IMR-90 (cell line): Measurements from ENCODE around the gene ZNF213. TPM values are rescaled to one million over a fixed set of nuclear protein-coding genes. Genes with fewer than 3 reads are reported as not detected.

Experiments
- ATAC-seq: fragments of 200-7000 bp; cut with Tn5 transposase; 2 replicates; pipeline ENCODE4 v1.9.1; 2020; ENCODE audit warnings: low read depth, mild to moderate bottlenecking, moderate library complexity
- BruUV-seq: library from RNA; stranded (reverse); fragments of 400-500 nt; replicated peaks from 2 replicates; lab custom pipeline; 2021; lab: Mats Ljungman, UMichigan
- CTCF ChIA-PET: fragments of 300-600 bp; formaldehyde crosslinking; extraction: SDS; loops from one replicate; lab custom pipeline; 2021; ENCODE audit warnings: antibody characterized with exemption; lab: Yijun Ruan, JAX
- POLR2A ChIA-PET: fragments of 300-600 bp; sonication (Branson Sonifier 250); formaldehyde crosslinking; loops from one replicate; lab custom pipeline; 2022; ENCODE audit warnings: antibody characterized with exemption; ENCODE audit not compliant: unreplicated experiment; lab: Charles Lee
- DNase-seq: peaks from one replicate; pipeline ENCODE4 v3.0.0; 2013
- H2AFZ ChIP-seq: replicated peaks from 2 replicates; pipeline ENCODE3; 2013; ENCODE audit warnings: low read length, mild to moderate bottlenecking; ENCODE audit not compliant: poor library complexity
- H2AK5ac ChIP-seq: 2 replicates; pipeline ENCODE4 v1.6.1; 2013; ENCODE audit warnings: low read depth, low read length, inconsistent platforms
- H2AK9ac ChIP-seq: replicated peaks from 2 replicates; pipeline ENCODE3; 2013; ENCODE audit warnings: mild to moderate bottlenecking, low read depth, low read length, moderate library complexity; ENCODE audit not compliant: poor library complexity
- H2BK120ac ChIP-seq: 2 replicates; pipeline ENCODE4 v1.6.1; 2013; ENCODE audit warnings: low read depth, low read length, inconsistent platforms
- H2BK15ac ChIP-seq: 3 replicates; pipeline ENCODE4 v1.6.1; 2013; ENCODE audit warnings: low read depth, low read length, inconsistent platforms
- H2BK20ac ChIP-seq: 2 replicates; pipeline ENCODE4 v1.6.1; 2013; ENCODE audit warnings: low read depth, mild to moderate bottlenecking, inconsistent platforms, low read length, moderate library complexity
- H2BK5ac ChIP-seq: 2 replicates; pipeline ENCODE4 v1.6.1; 2013; ENCODE audit warnings: mild to moderate bottlenecking, low read depth, low read length, inconsistent platforms; ENCODE audit not compliant: poor library complexity, severe bottlenecking
- H3K14ac ChIP-seq: replicated peaks from 2 replicates; pipeline ENCODE4 v1.6.1; 2013; ENCODE audit warnings: low read depth, low read length, inconsistent platforms
- H3K18ac ChIP-seq: 2 replicates; pipeline ENCODE4 v1.6.1; 2013; ENCODE audit warnings: low read depth, low read length, control low read depth
- H3K23ac ChIP-seq: 2 replicates; pipeline ENCODE4 v1.6.1; 2013; ENCODE audit warnings: low read depth, low read length, inconsistent platforms
- H3K27ac ChIP-seq: 2 replicates; pipeline ENCODE4 v1.5.1; 2013; ENCODE audit warnings: mild to moderate bottlenecking, control low read depth, low read length; ENCODE audit not compliant: insufficient read depth
- H3K27me3 ChIP-seq: 2 replicates; pipeline ENCODE4 v1.6.1; 2013; ENCODE audit warnings: low read length; ENCODE audit not compliant: control insufficient read depth, insufficient read depth
- H3K36me3 ChIP-seq: 2 replicates; pipeline ENCODE4 v1.6.1; 2013; ENCODE audit warnings: low read length, mixed read lengths; ENCODE audit not compliant: control insufficient read depth, insufficient read depth
- H3K4ac ChIP-seq: 2 replicates; pipeline ENCODE4 v1.6.1; 2013; ENCODE audit warnings: low read depth, low read length, inconsistent platforms
- H3K4me1 ChIP-seq: 2 replicates; pipeline ENCODE4 v1.6.1; 2013; ENCODE audit warnings: low read length, mixed read lengths; ENCODE audit not compliant: control insufficient read depth, insufficient read depth
- H3K4me2 ChIP-seq: 2 replicates; pipeline ENCODE4 v1.6.1; 2013; ENCODE audit warnings: low read depth, mild to moderate bottlenecking, control low read depth, low read length, moderate library complexity
- H3K4me3 ChIP-seq: 2 replicates; pipeline ENCODE4 v1.5.1; 2013; ENCODE audit warnings: low read depth, mild to moderate bottlenecking, control low read depth, low read length, moderate library complexity; ENCODE audit not compliant: insufficient read depth
- H3K56ac ChIP-seq: 2 replicates; pipeline ENCODE4 v1.6.1; 2013; ENCODE audit warnings: low read length, inconsistent platforms; ENCODE audit not compliant: insufficient read depth; ENCODE audit errors: extremely low read depth
- H3K79me1 ChIP-seq, 2 experiments: 2 replicates each; pipeline ENCODE4 v1.6.1; 2013; ENCODE audit warnings: low read length in 2 of 2, inconsistent platforms in 1 of 2, low read depth in 1 of 2
- H3K9ac ChIP-seq: 2 replicates; pipeline ENCODE4 v1.6.1; 2013; ENCODE audit warnings: low read depth, low read length, control low read depth
- H3K9me1 ChIP-seq: 2 replicates; pipeline ENCODE4 v1.6.1; 2013; ENCODE audit warnings: low read length, inconsistent platforms; ENCODE audit not compliant: insufficient read depth
- H3K9me3 ChIP-seq: 2 replicates; pipeline ENCODE4 v1.6.1; 2013; ENCODE audit warnings: low read length; ENCODE audit not compliant: control insufficient read depth, insufficient read depth
- H4K20me1 ChIP-seq: 2 replicates; pipeline ENCODE4 v1.6.1; 2013; ENCODE audit warnings: low read length, inconsistent platforms; ENCODE audit not compliant: insufficient read depth
- H4K5ac ChIP-seq: 2 replicates; pipeline ENCODE4 v1.6.1; 2013; ENCODE audit warnings: mild to moderate bottlenecking, low read depth, low read length, control low read depth
- H4K8ac ChIP-seq, 2 experiments: 2 replicates each; pipeline ENCODE4 v1.6.1; 2013; ENCODE audit warnings: low read depth in 2 of 2, low read length in 2 of 2, control low read depth in 1 of 2, inconsistent platforms in 1 of 2
- H4K91ac ChIP-seq: 2 replicates; pipeline ENCODE4 v1.6.1; 2013; ENCODE audit warnings: low read depth, low read length, inconsistent platforms; ENCODE audit not compliant: insufficient read depth
- BHLHE40 ChIP-seq: fragments of 150-350 bp; IDR thresholded peaks from 2 replicates; pipeline ENCODE4 v1.6.1; 2016; ENCODE audit warnings: mild to moderate bottlenecking, low read depth, low read length
- CEBPB ChIP-seq: IDR thresholded peaks from 2 replicates; pipeline ENCODE4 v1.6.1; 2012; ENCODE audit warnings: low read depth, low read length, improper control_type of control experiment
- CHD1 ChIP-seq: IDR thresholded peaks from 2 replicates; pipeline ENCODE4 v1.6.1; 2012; ENCODE audit warnings: low read depth, low read length, improper control_type of control experiment
- FOS ChIP-seq: fragments of 150-350 bp; IDR thresholded peaks from 2 replicates; pipeline ENCODE4 v1.6.1; 2016; ENCODE audit warnings: low read depth, low read length
- MAFK ChIP-seq: IDR thresholded peaks from 2 replicates; pipeline ENCODE4 v1.6.1; 2012; ENCODE audit warnings: low read depth, low read length, improper control_type of control experiment
- MAZ ChIP-seq: IDR thresholded peaks from 2 replicates; pipeline ENCODE4 v1.6.1; 2012; ENCODE audit warnings: low read depth, mild to moderate bottlenecking, low read length, improper control_type of control experiment, moderate library complexity, borderline replicate concordance
- MXI1 ChIP-seq: IDR thresholded peaks from 2 replicates; pipeline ENCODE4 v1.6.1; 2012; ENCODE audit warnings: low read depth, mild to moderate bottlenecking, low read length, moderate library complexity, borderline replicate concordance
- NFE2L2 ChIP-seq: fragments of 150-350 bp; IDR thresholded peaks from 2 replicates; pipeline ENCODE4 v1.6.1; 2016; ENCODE audit warnings: low read depth, mild to moderate bottlenecking, low read length
- POLR2A ChIP-seq: IDR thresholded peaks from 2 replicates; pipeline ENCODE4 v1.6.1; 2012; ENCODE audit warnings: mild to moderate bottlenecking, low read depth, low read length
- SMC3 ChIP-seq: fragments of 150-350 bp; IDR thresholded peaks from 2 replicates; pipeline ENCODE4 v1.6.1; 2016; ENCODE audit warnings: low read depth, mild to moderate bottlenecking, antibody characterized with exemption, low read length, moderate library complexity
- USF2 ChIP-seq: fragments of 150-350 bp; IDR thresholded peaks from 2 replicates; pipeline ENCODE4 v1.6.1; 2017; ENCODE audit warnings: mild to moderate bottlenecking, antibody characterized with exemption, low read length, low read depth
- WGBS, 2 experiments: methylation state at CpG; one replicate each; pipeline versions ENCODE4 v1.1.5 to v1.1.7; 2013; ENCODE audit warnings: missing lambda C conversion rate in 2 of 2; ENCODE audit not compliant: insufficient read length in 1 of 2; ENCODE audit errors: extremely low coverage in 2 of 2; 5-methylcytosine and 5-hydroxymethylcytosine counted together
- dilution Hi-C: fragments of 300-500 bp; cut with HindIII; formaldehyde crosslinking; loops from one replicate; pipeline ENCODE4 v1.14.3; 2018; ENCODE audit warnings: low sequenced_read_pairs; ENCODE audit not compliant: unreplicated experiment
- in situ Hi-C: fragments of 300-500 bp; cut with MboI; formaldehyde crosslinking; loops from 3 replicates; pipeline ENCODE4 v1.14.3; 2019; ENCODE audit warnings: low sequenced_read_pairs, inconsistent platforms, mixed read lengths
- intact Hi-C: fragments of 100-400 bp; cut with micrococcal nuclease; formaldehyde crosslinking; loops from 2 replicates; pipeline ENCODE4 v1.10.0; 2022
- polyA plus RNA-seq, 3 experiments: library from polyadenylated mRNA; depleted of rRNA; stranded (reverse); fragments of >200 nt; gene quantifications; 2 replicates each; pipeline ENCODE4 v1.2.3, GENCODE V29; 2012; ENCODE audit warnings: low replicate concordance in 1 of 3
- total RNA-seq: library from RNA; depleted of rRNA; stranded (reverse); fragments of >200 nt; gene quantifications from 2 replicates; pipeline ENCODE4 v1.2.3, GENCODE V29; 2012
- TF ChIP-seq, protein P1 (sequence below): fragments of 150-350 bp; IDR thresholded peaks from 2 replicates; pipeline ENCODE4 v1.6.1; 2016; ENCODE audit warnings: low read depth, mild to moderate bottlenecking, low read length, moderate library complexity, borderline replicate concordance

Gene ZNF213
- total and polyA plus RNA-seq, 2 of the 4 experiments (the other 2 are of a cell fraction) = 0.72 to 4.0 TPM

DNA sequence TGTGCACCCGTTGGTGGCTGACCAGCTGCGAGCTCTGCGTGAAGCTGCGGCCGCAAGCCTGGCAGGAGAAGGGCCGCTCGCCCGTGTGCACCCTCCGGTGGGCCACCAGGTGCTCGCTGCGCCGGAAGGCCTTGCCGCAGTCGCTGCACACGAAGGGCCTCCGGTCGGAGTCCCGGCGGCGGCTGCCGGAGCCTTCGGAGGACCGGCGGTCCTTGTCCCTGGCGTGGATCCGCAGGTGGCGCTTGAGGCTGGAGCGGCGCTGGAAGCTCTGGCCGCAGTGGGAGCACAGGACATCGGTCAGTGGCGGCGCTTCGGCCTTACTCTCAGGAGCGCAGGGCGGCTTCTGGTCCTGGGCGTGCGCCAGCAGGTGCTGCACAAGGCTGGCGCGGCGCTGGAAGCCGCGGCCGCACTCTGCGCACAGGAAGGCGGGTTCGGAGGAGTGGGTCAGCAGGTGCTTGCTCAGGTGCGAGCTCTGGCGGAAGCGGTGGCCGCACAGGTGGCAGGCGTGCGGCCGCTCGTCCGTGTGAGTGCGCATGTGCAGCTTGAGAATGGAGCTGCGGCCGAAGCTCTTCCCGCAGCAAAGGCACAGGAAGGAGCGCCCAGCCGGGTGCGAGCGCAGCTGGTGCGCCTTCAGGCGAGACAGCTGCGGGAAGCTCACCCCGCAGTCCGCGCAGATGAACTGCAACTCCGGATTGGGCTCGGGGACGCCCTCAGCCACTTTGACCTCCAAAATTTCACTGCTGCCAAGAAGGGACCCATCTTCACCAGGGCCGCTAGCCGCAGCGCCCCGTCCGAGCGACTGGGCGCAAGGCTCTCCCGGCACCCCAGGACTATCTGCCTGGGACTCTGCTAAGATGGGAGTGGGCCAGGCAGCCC lies 44.9 kb upstream of the ZNF213 start:
- in situ Hi-C loops = no loop called here
- no TSS peak for BruUV-seq
- Histone ChIP-seq H3K27me3 (peaks cover 25% of the 10 kb centered on the region), H3K4me1 (no peaks in the 10 kb centered on the region), H2BK20ac (no peak overlapping the region), H3K4ac (no peak overlapping the region), H3K9me1 (no peaks in the 10 kb centered on the region), H2AFZ (no peak overlapping the region), H3K14ac (no peak overlapping the region), H3K56ac (no peak overlapping the region), H3K4me2 (no peak overlapping the region), H3K79me1 (no peaks in the 10 kb centered on the region), H4K20me1 (no peaks in the 10 kb centered on the region), H3K36me3 (no peaks in the 10 kb centered on the region), H2BK15ac (no peak overlapping the region), H4K5ac (no peak overlapping the region), H3K23ac (no peak overlapping the region), H3K9ac (no peak overlapping the region), H4K91ac (no peak overlapping the region), H3K4me3 (no peak overlapping the region), H4K8ac (no peak overlapping the region), H2BK120ac (no peak overlapping the region), H3K18ac (no peak overlapping the region), H2AK5ac (no peak overlapping the region), H3K27ac (no peak overlapping the region), H2BK5ac (no peak overlapping the region), H3K9me3 (no peaks in the 10 kb centered on the region), H2AK9ac (no peak overlapping the region)
- no peak for TF ChIP-seq MAZ
- no peak for TF ChIP-seq POLR2A
- TF ChIP-seq MAFK = no peak
- TF ChIP-seq, protein P1, sequence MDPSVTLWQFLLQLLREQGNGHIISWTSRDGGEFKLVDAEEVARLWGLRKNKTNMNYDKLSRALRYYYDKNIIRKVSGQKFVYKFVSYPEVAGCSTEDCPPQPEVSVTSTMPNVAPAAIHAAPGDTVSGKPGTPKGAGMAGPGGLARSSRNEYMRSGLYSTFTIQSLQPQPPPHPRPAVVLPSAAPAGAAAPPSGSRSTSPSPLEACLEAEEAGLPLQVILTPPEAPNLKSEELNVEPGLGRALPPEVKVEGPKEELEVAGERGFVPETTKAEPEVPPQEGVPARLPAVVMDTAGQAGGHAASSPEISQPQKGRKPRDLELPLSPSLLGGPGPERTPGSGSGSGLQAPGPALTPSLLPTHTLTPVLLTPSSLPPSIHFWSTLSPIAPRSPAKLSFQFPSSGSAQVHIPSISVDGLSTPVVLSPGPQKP = no peak
- no peak for TF ChIP-seq CHD1
- no peak for TF ChIP-seq NFE2L2
- TF ChIP-seq CEBPB = no peak
- no peak for TF ChIP-seq BHLHE40
- TF ChIP-seq FOS = no peak
- no peak for TF ChIP-seq SMC3
- no peak for TF ChIP-seq USF2
- TF ChIP-seq MXI1 = no peak
- CTCF ChIA-PET = no interaction called here
- DNase-seq = no peak
- dilution Hi-C loops = no loop called here
- ATAC-seq = no peak
- whole genome bisulfite sequencing, 2 experiments = 96% methylated on average over 60 of the region's 81 CpGs; no CpG with 5 or more reads in 1 of the 2 experiments
- POLR2A ChIA-PET = no interaction called here
- intact Hi-C loops = no loop called here
